Forelimb muscle (tissue), 1 donor: ENCODE results near the gene ATP10B. TPM values are rescaled to one million over a fixed set of nuclear protein-coding genes. Genes with fewer than 3 reads are reported as not detected.

Source experiments
- DNase-seq: peaks from one replicate; pipeline ENCODE4 v3.0.0-alpha.2; 2013; ENCODE audit warnings: low read depth
- polyA plus RNA-seq: library from polyadenylated mRNA; unstranded; fragments of 120-200 nt; gene quantifications from one replicate; pipeline ENCODE4 v1.2.1, GENCODE V29; 2013; ENCODE audit not compliant: insufficient read length

The ATP10B gene
- polyA plus RNA-seq, 1 donor = 0.35 TPM

- no peak for DNase-seq
Observed at GRCh38 chr5:160638161-160638742, 213.8 kb downstream of the ATP10B start.

GRCh38 chr5:160637357-160638090, 214.5 kb downstream of the ATP10B start:
- no peak for DNase-seq

GRCh38 chr5:160635663-160636062, 216.3 kb downstream of the ATP10B start:
- DNase-seq = no peak

- DNase-seq = no peak
Observed at GRCh38 chr5:160635046-160635445, 217.0 kb downstream of the ATP10B start.

- DNase-seq = no peak
Observed at GRCh38 chr5:160629003-160629402, 223.0 kb downstream of the ATP10B start.

GRCh38 chr5:160628619-160628968, 223.4 kb downstream of the ATP10B start:
- no peak for DNase-seq

GRCh38 chr5:160627921-160628618, 223.9 kb downstream of the ATP10B start:
- no peak for DNase-seq

GRCh38 chr5:160626322-160626721, 225.7 kb downstream of the ATP10B start:
- DNase-seq = no peak

GRCh38 chr5:160621526-160621925, 230.5 kb downstream of the ATP10B start:
- no peak for DNase-seq

- DNase-seq = no peak
Observed at GRCh38 chr5:160620401-160620800, 231.6 kb downstream of the ATP10B start.

- no peak for DNase-seq
Observed at GRCh38 chr5:160619381-160619780, 232.6 kb downstream of the ATP10B start.

- DNase-seq = no peak
Observed at GRCh38 chr5:160618286-160618685, 233.7 kb downstream of the ATP10B start.

- DNase-seq = no peak
Observed at GRCh38 chr5:160616712-160617497, 235.1 kb downstream of the ATP10B start.

GRCh38 chr5:160614136-160614535, 237.9 kb downstream of the ATP10B start:
- DNase-seq = no peak

GRCh38 chr5:160605266-160605665, 246.7 kb downstream of the ATP10B start:
- DNase-seq = no peak

- no peak for DNase-seq
Observed at GRCh38 chr5:160604484-160604883, 247.5 kb downstream of the ATP10B start.

GRCh38 chr5:160602744-160603143, 249.3 kb downstream of the ATP10B start:
- no peak for DNase-seq

GRCh38 chr5:160601046-160601445, 251.0 kb downstream of the ATP10B start:
- DNase-seq = no peak

- no peak for DNase-seq
Observed at GRCh38 chr5:160573318-160573717, 278.7 kb downstream of the ATP10B start.

GRCh38 chr5:160567031-160567705, 284.8 kb downstream of the ATP10B start:
- no peak for DNase-seq

GRCh38 chr5:160565376-160565775, 286.6 kb downstream of the ATP10B start:
- DNase-seq = no peak

- DNase-seq = no peak
Observed at GRCh38 chr5:160556846-160557245, 295.2 kb downstream of the ATP10B start.
